ENCODE data around the gene TOMM34.

GRCh38 chr20:44941120-44941691, 19.0 kb downstream of the TOMM34 start:
- no peak for TF ChIP-seq KAT2B (IDR thresholded peaks at IDR 0.05; ENCODE audit: low read depth, low read length)
- no peak for TF ChIP-seq RFX5 (IDR thresholded peaks at IDR 0.05; ENCODE audit: low read depth, low read length)
